NCI-H69 (cell line): Measurements from ENCODE around the gene WEE2.
A peak's percentile ranks its signal among the peaks of the same experiment; 100 is the strongest.
"Not testable (repeated sequence)": the region's sequence is repeated elsewhere in the genome, so short reads cannot be mapped to it uniquely, and the experiment has no call there.

Source experiments
- DNase-seq: peaks from one replicate; lab custom pipeline; 2025; lab: John Stamatoyannopoulos, UW

The WEE2 gene

DNA sequence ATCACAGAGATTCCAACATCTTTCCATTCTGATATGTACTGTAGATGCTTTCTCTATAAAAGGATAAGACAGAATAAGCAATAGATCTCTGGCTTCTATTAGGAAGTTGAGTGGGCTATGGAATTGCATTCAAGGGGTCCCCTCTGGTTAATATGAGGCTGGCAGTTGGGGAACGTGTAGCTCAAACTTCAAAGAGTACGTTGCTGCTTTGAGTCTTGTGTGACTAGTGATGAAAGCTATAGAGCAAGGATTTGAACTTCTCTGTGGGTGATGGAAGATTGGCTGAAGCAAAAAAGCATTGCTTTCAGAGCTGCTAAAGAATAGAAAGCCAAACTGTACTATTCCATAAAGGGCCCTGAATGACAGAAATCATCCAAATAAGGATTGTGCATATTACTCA, 6.4 kb downstream of the WEE2 start:
- DNase-seq, result no peak

DNA sequence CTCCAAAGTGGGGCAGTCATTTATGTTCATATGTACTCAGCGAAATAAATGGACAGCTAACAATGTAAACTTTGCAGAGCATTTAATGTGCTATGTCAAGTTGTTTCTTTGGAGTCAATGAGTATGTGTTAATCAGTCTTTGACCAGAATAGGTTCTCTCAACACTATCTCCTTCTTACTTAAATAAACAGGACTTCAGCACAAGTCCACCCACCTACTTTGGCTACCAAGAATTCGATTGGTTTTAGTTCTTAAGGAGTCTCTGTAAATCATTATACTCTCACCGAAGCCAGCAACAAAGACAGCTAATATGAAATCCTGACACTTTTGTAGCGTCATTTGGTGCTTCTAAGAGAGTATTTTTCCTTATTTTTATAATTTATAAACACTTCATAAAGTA, 6.9 kb downstream of the WEE2 start:
- no peak for DNase-seq

DNA sequence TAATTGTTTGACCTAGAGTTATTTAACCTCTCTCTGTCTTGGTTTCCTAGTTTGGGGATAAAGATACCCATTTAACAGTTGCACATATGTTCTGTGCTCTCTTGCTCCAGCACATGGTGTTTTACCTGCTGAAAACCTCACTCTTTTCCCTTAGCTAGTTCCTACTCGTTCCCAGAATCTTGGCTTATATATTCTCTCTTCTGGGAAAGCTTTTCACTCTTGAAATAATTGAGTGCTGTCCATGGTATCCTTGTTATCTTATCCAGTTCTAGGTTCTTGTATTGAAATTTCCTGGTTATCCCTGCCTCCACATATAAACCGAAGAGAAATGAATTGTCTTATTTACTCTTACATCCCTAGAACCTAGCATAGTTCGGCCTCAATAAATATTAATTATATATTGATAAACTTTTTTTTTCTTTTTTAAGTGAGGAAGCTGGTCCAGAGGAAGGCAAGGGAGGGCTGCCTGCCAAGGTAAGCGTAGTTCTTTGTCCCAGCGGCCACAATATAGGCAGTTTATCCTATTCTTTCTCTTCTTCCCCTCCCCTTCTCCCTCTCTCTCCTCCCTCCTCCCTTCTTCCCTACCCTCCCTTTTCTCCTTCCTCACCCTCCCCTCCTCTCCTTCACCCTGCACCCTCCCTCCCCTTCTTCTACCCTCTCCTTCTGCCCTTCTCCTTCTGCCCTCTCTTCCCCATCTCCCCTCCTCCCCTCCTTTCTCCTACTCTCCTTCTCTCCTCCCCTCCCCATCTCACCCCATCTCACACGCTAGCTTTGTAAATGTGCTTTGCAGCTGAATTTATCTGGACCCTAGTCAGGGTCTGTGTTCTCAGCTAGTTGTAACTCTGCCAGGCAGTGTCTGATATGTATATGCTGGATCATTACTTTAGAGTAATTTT, 7.9 kb downstream of the WEE2 start:
- DNase-seq, result no peak

DNA sequence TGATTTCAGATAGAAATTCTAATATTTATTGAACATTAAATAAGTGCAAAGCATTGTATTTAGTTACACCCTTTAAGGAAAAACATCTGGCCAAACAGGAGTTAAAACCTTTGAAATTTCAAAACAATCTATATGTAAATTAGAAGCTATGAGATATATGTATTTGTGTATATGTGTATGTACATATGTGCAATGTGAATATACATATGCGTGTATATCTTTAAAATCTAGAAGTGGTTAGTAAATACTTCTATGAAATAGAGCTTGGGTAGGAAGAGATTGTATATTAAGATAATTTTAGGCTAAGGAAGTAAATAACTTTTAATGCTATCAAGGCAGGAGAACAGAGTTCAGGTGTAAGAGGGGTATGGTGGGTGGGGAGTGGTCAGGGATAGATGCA, 9.3 kb downstream of the WEE2 start:
- no peak for DNase-seq

DNA sequence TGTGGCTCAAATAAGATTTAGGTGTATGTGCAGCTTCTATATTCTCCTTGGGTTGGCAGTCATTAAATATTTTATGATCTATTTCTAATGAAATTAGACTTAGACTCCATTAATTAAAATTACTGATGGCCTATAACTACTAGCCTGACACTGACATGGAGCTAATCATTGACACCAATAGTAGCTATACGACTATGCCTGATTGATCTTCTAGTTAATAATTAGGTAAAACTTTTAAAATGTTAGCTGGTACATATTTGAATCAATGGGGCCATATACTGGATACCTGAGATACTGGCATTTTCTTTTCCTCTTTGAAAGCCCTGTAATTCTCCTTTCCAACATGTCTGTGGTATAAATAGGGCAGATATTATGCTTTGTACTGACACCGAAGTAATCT, 14.4 kb downstream of the WEE2 start:
- DNase-seq, result no peak

DNA sequence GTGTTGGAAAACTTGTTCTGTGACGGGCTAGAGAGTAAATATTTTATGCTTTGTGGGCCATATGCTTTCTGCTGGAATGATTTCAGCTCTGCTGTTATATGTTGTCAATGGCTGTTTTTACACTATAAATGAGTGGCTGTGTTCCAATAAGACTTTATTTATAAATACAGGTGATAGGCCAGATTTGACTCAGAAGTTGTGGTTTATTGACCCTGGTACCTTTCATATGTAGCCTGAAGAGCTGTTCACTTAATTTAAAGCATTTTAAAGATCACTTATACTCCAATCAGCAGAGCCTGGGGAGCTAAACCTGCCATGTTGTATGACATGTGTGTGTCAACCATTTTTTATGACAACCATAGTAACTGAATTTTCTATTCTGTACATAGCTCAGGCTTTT, 20.9 kb downstream of the WEE2 start:
- no peak for DNase-seq

DNA sequence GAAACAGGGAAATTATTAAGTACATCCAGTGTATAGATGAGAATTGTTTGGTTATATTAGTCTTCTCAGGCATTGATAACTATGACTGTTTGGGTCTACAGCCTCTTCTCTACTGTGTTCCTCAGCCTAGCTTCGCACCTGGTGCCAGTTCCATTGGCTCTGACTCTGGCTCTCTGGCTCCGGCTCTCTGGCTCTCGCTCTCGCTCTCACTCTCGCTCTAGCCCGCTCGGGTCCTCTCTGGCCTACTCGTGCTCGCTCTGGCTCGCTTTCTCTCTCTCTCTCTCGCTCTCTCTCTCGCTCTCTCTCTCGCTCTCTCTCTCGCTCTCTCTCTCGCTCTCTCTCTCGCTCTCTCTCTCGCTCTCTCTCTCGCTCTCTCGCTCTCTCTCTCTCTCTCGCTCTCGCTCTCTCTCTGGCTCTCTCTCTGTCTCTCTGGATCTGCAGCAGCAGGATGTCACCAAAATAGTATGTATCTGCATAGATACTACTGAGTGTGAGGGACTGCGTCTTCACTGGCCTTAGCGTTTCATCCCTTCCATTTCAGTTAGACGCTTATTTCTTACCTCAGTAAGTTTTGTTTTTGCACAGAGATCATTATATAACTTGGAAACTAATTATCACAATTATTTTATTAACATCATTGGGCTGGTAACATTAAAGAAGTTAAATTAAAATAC, 23.5 kb downstream of the WEE2 start:
- DNase-seq, result no peak

DNA sequence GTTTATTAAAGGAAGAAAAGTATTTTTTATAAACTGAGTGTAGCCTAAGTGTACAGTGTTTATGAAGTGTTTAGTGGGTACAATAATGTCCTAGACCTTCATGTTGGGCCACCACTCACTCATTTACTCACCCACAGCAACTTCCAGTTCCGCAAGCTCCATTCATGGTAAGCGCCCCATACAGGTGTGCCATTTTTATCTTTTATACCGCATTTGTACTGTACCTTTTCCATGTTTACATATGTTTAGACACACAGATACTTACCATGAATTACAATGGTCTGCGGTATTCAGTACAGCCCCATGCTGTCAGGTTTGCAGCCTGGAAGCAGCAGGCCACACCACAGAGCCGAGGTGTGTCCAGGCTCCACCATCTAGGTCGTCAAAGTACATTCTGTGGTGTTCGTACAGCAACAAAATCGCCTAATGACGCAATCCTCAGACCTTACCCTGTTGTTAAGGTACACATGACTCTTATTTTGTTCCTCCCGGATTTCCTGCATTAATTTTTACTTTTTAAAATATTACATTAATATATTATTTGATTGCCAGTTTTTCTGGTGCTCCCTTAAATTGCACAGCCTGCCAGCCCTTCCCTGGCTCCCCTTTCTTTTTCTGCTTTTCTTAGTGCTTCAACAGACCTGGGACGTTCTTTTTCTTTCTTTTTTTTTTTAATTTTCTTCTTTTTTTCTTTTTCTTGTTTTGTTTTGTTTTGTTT, 29.1 kb downstream of the WEE2 start:
- peak; percentile 69 for DNase-seq

DNA sequence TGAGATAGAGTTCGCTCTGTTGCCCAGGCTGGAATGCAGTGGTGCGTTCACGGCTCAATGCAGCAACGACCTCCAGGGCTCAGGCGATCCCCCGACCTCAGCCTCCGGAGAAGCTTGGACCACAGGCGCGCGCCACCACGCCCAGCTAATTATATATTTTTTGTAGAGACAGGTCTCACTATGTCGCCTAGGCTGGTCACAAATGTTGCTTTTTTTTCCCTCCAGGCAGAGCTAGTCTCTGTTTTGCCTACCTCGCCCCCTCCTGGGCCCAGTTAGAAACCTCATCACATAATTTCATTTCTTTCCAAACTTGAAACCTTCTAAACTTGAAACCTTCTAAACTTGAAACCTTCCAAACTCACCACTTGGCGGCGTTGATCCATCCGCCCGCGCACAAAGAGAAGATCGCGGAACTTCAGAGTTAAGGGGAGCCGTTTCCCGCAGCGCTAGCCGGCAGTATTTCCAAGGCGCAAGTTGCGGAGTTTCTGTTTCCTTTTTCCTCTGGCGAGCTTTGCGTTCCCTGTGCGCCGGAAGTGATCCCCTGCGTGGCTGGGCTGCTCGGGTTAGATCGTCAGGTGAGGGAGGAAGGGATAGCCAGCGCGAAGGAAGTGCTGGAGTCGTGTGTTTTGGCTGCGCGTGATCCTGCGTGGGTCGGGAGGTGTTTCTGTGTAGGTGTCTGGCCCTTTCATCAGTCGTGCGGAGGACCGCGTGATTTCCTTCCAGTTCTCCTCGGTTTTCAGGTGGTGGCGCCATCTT, 29.9 kb downstream of the WEE2 start, which contains the start of gene SSBP1:
Gene SSBP1, plus strand, starts transcription at position 523 of the 756 bp plus-strand sequence. CDS start 809 bp downstream, outside the sequence.
- peak; percentile 98 for DNase-seq

DNA sequence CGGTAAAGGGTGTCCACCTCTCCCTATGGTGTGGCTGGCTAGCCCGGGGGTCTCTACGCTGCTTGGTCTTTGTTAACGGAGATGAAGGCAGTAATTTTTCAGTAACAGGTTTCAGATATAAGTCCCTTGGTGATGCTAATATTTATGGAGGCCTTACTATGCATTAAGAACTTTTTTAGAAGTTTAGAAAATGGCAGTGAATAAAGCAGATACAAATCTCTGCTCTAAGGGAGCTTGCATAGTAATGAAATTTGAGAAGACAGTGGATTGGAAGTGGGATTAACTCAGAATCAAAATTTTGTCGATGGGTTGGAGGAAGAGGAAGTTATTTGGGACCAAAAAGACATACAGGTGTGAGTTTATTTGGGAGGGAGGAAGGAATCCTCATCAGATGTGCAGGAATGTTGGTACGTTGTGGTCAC, 30.4 kb downstream of the WEE2 start:
- DNase-seq, result no peak

DNA sequence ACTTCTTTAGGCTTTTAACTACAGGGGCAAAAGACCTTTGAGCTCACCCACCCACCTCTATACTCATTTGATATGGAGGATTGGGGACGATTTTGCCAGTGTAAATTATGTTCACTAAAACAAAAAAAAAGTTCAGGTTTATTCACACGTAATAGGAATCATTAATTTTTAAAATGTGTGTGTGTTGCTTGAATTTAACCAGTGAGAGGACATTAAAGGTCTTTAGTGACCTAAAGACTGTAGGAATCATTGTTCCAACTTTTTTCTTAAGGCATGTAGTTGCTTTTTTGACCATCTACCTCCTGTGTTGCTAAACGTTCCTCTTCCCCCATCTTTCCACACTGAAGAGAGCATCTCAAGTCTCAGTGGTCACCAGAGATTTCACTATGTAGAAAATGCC, 31.1 kb downstream of the WEE2 start:
- DNase-seq, result no peak

DNA sequence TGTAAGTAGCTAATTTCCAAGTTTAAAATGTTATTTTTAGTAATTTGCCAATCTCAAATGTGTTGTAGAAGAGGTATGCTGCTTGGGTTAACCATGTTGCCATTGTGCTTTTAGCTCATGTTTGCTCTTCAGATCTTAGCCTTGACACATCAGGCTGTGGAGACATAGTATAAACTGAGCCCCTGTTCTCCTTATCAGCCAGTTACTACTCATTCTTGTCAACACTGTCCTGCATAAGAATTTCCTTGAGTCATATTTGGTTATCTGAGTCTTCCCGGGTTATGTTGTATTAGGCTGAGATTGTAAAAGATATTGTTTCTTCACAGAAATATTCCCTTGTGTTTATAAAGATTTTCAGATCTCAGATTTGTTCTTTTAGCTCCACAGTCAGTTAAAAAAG, 34.1 kb downstream of the WEE2 start:
- no peak for DNase-seq

DNA sequence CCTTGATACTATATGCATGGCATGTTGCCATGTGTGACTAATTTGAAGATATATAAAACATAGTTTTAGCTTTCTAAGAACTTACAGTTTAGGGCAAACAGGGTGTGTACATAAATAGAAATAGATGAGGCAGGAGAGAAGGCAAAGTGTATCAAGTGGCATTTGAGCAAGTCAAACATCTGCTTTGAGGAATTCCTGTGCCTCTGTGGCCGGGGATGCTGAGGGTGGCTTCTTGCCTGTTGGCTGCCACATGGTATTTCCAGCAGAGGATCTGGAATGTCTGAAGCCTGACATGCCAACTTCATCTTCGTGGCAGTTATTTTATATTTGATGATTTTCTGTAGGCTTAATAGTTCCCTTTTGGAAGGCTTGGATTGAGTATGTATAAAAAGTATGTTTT, 36.0 kb downstream of the WEE2 start:
- no peak for DNase-seq

DNA sequence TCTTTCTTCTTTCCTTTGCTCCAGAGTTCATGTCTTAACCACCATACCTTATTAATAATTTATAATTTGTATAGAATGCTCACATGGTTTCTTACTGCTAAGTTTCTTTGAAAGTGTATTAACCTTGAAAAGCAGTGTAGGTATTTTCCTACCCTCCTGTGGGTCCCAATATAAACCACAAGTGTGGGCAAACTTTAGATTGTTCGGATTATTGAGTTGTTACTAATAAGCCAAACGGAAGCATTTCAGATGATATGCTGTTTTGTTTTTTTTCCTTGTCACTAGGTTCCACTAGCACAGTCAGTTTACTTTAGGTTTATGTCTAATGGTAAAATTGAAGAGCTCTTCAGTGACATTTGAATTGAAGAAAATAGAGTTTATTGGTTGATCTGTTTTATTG, 40.2 kb downstream of the WEE2 start:
- no peak for DNase-seq

DNA sequence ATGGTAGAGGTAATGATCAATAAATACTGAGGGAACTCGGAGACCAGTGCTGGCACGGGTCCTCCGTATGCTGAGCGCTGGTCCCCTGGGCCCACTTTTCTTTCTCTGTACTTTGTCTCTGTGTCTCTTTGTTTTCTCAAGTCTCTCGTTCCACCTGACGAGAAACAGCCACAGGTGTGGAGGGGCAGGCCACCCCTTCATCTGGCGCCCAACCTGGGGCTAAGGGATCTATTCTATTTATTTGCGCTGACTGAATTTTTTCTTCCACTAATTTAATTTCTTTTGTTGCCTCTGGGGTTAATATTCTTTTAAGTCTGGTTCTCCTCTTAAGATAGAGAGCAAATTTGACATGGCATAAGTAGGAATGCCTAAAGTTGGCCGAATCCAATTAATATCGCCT, 43.8 kb downstream of the WEE2 start:
- DNase-seq, result not testable (repeated sequence)

DNA sequence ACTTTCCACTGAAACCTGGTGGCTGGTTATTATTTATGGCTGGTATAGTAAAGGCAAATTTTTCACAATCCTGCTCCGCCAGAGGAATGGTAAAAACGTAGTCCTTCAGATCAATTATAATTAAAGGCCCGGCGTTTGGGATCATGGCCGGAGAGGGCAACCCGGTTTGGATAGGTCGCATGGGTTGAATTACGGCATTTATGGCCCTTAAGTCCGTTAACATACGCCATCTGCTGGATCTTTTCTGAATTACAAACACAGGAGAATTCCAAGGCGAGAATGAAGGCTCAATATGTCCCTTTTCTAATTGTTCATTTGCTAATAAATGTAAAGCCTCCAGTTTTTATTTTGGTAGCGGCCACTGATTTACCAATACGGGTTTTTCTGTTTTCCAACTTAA, 44.5 kb downstream of the WEE2 start:
- peak; percentile 14 for DNase-seq

DNA sequence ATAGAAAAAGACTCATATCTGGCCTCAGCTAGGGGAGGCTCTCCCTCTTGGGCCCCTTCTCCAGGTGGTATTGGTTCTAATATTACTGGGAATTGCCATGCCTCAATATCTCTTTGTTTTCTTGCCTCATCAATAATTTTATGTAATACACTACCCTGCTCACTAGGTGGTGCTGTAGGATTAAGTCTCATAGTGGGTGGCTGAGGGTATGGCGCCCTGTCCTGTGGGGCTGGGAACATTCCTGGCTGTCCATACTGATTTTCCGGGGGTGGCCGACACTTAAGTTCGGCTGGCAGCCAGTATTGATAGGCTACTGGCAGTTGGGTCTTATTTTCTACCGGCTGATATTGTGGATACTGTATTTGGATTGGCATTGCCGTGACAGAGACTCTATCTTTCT, 46.8 kb downstream of the WEE2 start:
- DNase-seq, result peak; percentile 62

DNA sequence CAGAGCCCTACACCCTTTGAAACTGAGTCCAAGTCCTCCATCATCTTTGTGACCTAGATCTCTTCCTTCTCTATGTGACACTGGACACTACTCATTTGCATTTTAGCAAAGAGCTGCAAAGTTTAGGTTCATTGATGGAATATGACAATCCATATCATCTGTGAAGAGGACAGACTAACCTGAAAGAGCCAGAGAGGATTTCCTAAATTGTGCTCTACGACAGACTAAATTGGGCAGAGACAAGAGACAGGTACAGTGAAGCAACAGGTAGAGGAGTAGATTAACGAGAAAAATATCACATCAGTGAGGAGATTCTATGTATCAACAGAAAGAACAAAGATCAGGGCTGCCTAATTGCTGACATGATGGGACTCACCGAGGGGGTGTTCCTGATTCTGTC, 55.6 kb downstream of the WEE2 start, which contains the start of gene TAS2R3:
Gene TAS2R3, plus strand, starts transcription at position 301 of the 400 bp plus-strand sequence. Its CDS starts 62 bp downstream, at position 363.
- DNase-seq, result no peak

DNA sequence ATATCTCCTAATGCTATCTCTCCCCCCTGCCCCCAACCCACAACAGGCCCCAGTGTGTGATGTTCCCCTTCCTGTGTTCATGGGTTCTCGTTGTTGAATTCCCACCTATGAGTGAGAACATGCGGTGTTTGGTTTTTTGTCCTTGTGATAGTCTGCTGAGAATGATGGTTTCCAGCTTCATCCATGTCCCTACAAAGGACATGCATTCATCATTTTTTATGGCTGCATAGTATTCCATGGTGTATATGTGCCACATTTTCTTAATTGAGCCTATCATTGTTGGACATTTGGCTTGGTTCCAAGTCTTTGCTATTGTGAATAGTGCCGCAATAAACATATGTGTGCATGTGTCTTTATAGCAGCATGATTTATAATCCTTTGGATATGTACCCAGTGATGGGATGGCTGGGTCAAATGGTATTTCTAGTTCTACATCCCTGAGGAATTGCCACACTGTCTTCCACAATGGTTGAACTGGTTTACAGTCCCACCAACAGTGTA, 62.0 kb downstream of the WEE2 start:
- DNase-seq, result not testable (repeated sequence)

DNA sequence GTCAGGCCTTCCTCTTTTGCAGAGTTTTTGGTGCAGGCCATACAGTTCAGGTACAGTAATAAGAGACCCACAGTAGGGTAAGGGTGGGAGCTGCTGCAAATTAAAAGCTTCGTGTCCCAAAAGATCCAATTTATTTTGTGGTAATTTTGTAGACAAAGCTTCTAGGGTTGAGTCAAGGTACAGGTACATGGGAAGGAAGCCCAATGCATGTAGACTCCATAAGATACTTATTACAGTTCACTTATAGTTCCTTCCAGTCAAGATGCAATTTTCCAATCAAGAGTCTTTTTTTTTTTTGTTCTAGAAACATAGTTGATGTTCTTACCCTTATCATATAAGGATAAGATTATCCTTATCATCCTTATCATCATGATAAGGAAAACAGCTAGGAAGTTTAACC, 68.2 kb downstream of the WEE2 start, which contains the start of gene TAS2R4:
Gene TAS2R4, plus strand, starts transcription at position 301 of the 400 bp plus-strand sequence. CDS start 1,815 bp downstream, outside the sequence.
- no peak for DNase-seq
